PC-3 (cell line): Measurements from ENCODE around the gene RASSF5.

ENCODE experiments used
- EZH2 ChIP-seq: fragments of 300-600 bp; sonication (generic); IDR thresholded peaks from one replicate; pipeline ENCODE4 v1.6.1; 2017; ENCODE audit warnings: antibody characterized with exemption, mild to moderate bottlenecking, low read length; ENCODE audit not compliant: unreplicated experiment
- TF ChIP-seq, protein P1 (sequence below): fragments of 300-600 bp; sonication (generic); conservative IDR thresholded peaks from 2 replicates; pipeline ENCODE4 v1.5.1; 2017; ENCODE audit warnings: antibody characterized with exemption, low read depth, mild to moderate bottlenecking, low read length

DNA sequence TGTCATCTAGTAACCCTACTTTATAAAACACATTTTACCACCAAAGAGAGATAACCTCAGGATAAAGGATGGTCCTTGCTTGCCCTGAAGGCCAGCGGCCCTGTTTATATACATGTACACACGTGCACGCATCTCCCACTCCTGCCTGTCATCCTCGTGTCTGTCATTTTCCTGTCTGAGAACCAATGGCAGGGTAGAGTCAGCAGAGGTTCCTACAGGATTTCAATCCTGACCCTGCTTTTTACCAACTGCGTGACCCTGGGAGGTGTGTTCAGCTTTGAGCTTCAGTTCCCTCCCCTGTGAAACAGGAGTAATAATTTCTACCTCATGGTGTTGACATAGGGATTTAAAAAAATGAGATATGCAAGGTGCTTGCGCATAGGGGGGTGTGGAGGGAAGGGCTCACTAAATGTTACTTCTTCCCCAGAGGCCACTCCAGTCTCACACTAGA lies 12.3 kb upstream of the RASSF5 start:
- no peak for TF ChIP-seq EZH2
- TF ChIP-seq, protein P1, sequence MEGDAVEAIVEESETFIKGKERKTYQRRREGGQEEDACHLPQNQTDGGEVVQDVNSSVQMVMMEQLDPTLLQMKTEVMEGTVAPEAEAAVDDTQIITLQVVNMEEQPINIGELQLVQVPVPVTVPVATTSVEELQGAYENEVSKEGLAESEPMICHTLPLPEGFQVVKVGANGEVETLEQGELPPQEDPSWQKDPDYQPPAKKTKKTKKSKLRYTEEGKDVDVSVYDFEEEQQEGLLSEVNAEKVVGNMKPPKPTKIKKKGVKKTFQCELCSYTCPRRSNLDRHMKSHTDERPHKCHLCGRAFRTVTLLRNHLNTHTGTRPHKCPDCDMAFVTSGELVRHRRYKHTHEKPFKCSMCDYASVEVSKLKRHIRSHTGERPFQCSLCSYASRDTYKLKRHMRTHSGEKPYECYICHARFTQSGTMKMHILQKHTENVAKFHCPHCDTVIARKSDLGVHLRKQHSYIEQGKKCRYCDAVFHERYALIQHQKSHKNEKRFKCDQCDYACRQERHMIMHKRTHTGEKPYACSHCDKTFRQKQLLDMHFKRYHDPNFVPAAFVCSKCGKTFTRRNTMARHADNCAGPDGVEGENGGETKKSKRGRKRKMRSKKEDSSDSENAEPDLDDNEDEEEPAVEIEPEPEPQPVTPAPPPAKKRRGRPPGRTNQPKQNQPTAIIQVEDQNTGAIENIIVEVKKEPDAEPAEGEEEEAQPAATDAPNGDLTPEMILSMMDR, result no peak
